Measurements from ENCODE around the gene TCN2. TPM values are rescaled to one million over a fixed set of nuclear protein-coding genes. Genes with fewer than 3 reads are reported as not detected.

TCN2 gene
- total RNA-seq, 1 donor from 2014 or later, result 4.1 TPM

GRCh38 chr22:30596886-30597285 lies 10.1 kb upstream of the TCN2 start:
- no peak overlapping the region for H3K4me3 Mint-ChIP-seq (ENCODE audit: unreplicated experiment)
- no peaks in the 10 kb centered on the region for H3K36me3 Mint-ChIP-seq (ENCODE audit: unreplicated experiment)
- H3K27ac Mint-ChIP-seq (ENCODE audit: unreplicated experiment), result no peak overlapping the region
- no peak for DNase-seq
- no peaks in the 10 kb centered on the region for H3K27me3 Mint-ChIP-seq (ENCODE audit: unreplicated experiment)
- no peak for TF ChIP-seq CTCF (IDR thresholded peaks at IDR 0.05; ENCODE audit: partially characterized antibody, unreplicated experiment)
- H3K4me1 Mint-ChIP-seq (ENCODE audit: low read depth, unreplicated experiment), result no peaks in the 10 kb centered on the region
- no peaks in the 10 kb centered on the region for H3K9me3 Mint-ChIP-seq (ENCODE audit: unreplicated experiment)

DNA sequence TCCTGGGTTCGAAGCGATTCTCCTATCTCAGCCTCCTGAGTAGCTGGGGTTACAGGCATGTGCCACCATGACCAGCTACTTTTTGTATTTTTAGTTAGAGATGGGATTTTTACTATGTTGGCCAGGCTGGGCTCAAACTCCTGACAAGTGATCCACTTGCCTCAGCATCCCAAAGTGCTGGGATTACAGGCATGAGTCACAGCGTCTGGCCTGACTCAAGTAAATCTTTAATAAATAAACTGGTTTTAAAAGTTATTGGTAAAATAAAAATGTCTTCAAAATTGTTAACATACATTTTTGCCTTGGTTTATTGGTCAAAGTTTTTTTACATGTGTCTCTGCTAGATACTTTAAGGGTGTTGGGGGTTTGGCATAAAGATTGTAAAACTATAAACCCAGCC lies 8.0 kb upstream of the TCN2 start:
- DNase-seq, result no peak
- Mint-ChIP-seq H3K4me1 (ENCODE audit: low read depth, unreplicated experiment) (no peaks in the 10 kb centered on the region), H3K27me3 (ENCODE audit: unreplicated experiment) (no peaks in the 10 kb centered on the region), H3K9me3 (ENCODE audit: unreplicated experiment) (peaks cover 2% of the 10 kb centered on the region), H3K36me3 (ENCODE audit: unreplicated experiment) (no peaks in the 10 kb centered on the region), H3K27ac (ENCODE audit: unreplicated experiment) (no peak overlapping the region), H3K4me3 (ENCODE audit: unreplicated experiment) (no peak overlapping the region)
- no peak for TF ChIP-seq CTCF (IDR thresholded peaks at IDR 0.05; ENCODE audit: partially characterized antibody, unreplicated experiment)

DNA sequence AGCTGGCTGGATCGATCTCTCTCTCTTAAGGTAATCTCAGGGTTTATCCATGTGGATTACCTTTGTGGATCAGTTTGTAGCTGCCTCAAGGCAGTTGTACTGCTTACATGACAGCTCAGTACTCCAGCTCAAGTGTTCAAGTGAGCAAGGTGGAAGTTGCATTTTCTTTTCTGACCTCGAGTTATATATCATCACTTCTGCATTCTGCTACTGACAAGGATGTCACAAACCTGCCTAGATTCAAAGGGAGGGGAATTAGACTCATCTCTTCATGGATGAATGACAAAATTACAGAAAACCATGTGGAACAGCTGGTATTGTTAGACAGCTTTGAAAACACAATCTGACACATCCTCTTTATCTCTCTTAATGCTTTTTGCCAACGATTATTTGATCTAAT lies 6.1 kb upstream of the TCN2 start:
- no peak for DNase-seq
- TF ChIP-seq CTCF (IDR thresholded peaks at IDR 0.05; ENCODE audit: partially characterized antibody, unreplicated experiment), result no peak
- no peaks in the 10 kb centered on the region for H3K36me3 Mint-ChIP-seq (ENCODE audit: unreplicated experiment)
- H3K27me3 Mint-ChIP-seq (ENCODE audit: unreplicated experiment), result peaks cover 2% of the 10 kb centered on the region
- no peak overlapping the region for H3K4me3 Mint-ChIP-seq (ENCODE audit: unreplicated experiment)
- peaks cover 2% of the 10 kb centered on the region for H3K9me3 Mint-ChIP-seq (ENCODE audit: unreplicated experiment)
- H3K27ac Mint-ChIP-seq (ENCODE audit: unreplicated experiment), result no peak overlapping the region
- no peaks in the 10 kb centered on the region for H3K4me1 Mint-ChIP-seq (ENCODE audit: low read depth, unreplicated experiment)

- H3K9me3 Mint-ChIP-seq (ENCODE audit: unreplicated experiment), result peaks cover 2% of the 10 kb centered on the region
These were observed 5.5 kb upstream of the TCN2 start for GRCh38 chr22:30601464-30601863.

DNA sequence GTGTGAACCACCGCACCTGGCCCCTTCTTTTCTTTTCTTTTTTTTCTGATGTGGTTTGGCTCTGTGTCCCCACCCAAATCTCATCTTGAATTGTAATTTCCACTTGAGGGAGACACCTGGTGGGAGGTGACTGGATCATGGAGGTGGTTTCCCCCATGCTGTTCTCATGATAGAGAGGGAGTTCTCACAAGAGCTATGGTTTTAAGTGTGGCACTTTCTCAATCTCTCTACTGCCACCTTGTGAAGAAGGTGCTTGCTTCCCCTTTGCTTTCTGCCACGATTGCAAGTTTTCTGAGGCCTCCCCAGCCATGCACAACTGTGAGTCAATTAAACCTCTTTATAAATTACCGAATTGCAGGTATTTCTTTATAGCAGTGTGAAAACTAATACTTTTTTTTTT lies 4.9 kb upstream of the TCN2 start:
- no peak for DNase-seq
- Mint-ChIP-seq H3K36me3 (ENCODE audit: unreplicated experiment) (no peaks in the 10 kb centered on the region), H3K9me3 (ENCODE audit: unreplicated experiment) (peaks cover 2% of the 10 kb centered on the region), H3K4me1 (ENCODE audit: low read depth, unreplicated experiment) (peaks cover 1% of the 10 kb centered on the region), H3K27me3 (ENCODE audit: unreplicated experiment) (peaks cover 2% of the 10 kb centered on the region), H3K27ac (ENCODE audit: unreplicated experiment) (no peak overlapping the region), H3K4me3 (ENCODE audit: unreplicated experiment) (no peak overlapping the region)
- no peak for TF ChIP-seq CTCF (IDR thresholded peaks at IDR 0.05; ENCODE audit: partially characterized antibody, unreplicated experiment)

More at GRCh38 chr22:30601464-30601863, 5.5 kb upstream of the TCN2 start:
- no peak for TF ChIP-seq CTCF (IDR thresholded peaks at IDR 0.05; ENCODE audit: partially characterized antibody, unreplicated experiment)
- Mint-ChIP-seq H3K4me1 (ENCODE audit: low read depth, unreplicated experiment) (no peaks in the 10 kb centered on the region), H3K27ac (ENCODE audit: unreplicated experiment) (no peak overlapping the region), H3K4me3 (ENCODE audit: unreplicated experiment) (no peak overlapping the region), H3K36me3 (ENCODE audit: unreplicated experiment) (no peaks in the 10 kb centered on the region), H3K27me3 (ENCODE audit: unreplicated experiment) (peaks cover 2% of the 10 kb centered on the region)
- no peak for DNase-seq
